ENCODE measurements around the gene SMG5.

- TF ChIP-seq CTCF (IDR thresholded peaks at IDR 0.05) (no peak), ZFX (IDR thresholded peaks at IDR 0.05; ENCODE audit: borderline replicate concordance) (no peak)
Measured at GRCh38 chr1:156232201-156232894, 50.3 kb downstream of the SMG5 start.
